Hypothalamus (tissue), 51 donors: ENCODE results near the gene GMFB.
"Not testable (repeated sequence)": the region's sequence is repeated elsewhere in the genome, so short reads cannot be mapped to it uniquely, and the experiment has no call there.

Experiments
- DNase-seq, 51 donors: peaks; one replicate each; lab custom pipeline; 2025; lab: John Stamatoyannopoulos, UW

The GMFB gene

GRCh38 chr14:54462048-54462447, 26.7 kb downstream of the GMFB start:
- DNase-seq = no peak

- DNase-seq = no peak
These were observed 29.7 kb downstream of the GMFB start for GRCh38 chr14:54459106-54459505.

GRCh38 chr14:54458536-54458935, 30.2 kb downstream of the GMFB start:
- DNase-seq = not testable (repeated sequence)

GRCh38 chr14:54457609-54457996, 31.2 kb downstream of the GMFB start:
- DNase-seq = no peak

GRCh38 chr14:54456820-54457608, 31.8 kb downstream of the GMFB start:
- not testable (repeated sequence) for DNase-seq

- no peak for DNase-seq
These were observed 33.4 kb downstream of the GMFB start for GRCh38 chr14:54455363-54455762.

GRCh38 chr14:54453990-54454389, 34.8 kb downstream of the GMFB start:
- DNase-seq = not testable (repeated sequence)

GRCh38 chr14:54453252-54453651, 35.5 kb downstream of the GMFB start:
- DNase-seq = no peak

- DNase-seq = no peak
These were observed 36.8 kb downstream of the GMFB start for GRCh38 chr14:54451961-54452360.

GRCh38 chr14:54451121-54451601, 37.6 kb downstream of the GMFB start:
- DNase-seq = no peak

GRCh38 chr14:54450535-54450934, 38.2 kb downstream of the GMFB start:
- no peak for DNase-seq

GRCh38 chr14:54447231-54447692, 41.5 kb downstream of the GMFB start:
- DNase-seq = no peak

GRCh38 chr14:54446161-54446693, 42.6 kb downstream of the GMFB start:
- DNase-seq = peak in 8 of 51 donors; percentile 1 to 43 (median 12)

GRCh38 chr14:54444681-54445080, 44.1 kb downstream of the GMFB start:
- no peak for DNase-seq

GRCh38 chr14:54443981-54444380, 44.8 kb downstream of the GMFB start:
- no peak for DNase-seq

GRCh38 chr14:54442961-54443360, 45.8 kb downstream of the GMFB start:
- DNase-seq = not testable (repeated sequence)

GRCh38 chr14:54440873-54441868, 47.6 kb downstream of the GMFB start, which contains the start of gene CNIH1:
TSS of gene CNIH1 (minus strand) at chr14:54441374. CDS start at chr14:54441327, 47 bp downstream.
- DNase-seq = peak; percentile 45 to 94 (median 84)

- no peak for DNase-seq
These were observed 48.3 kb downstream of the GMFB start for GRCh38 chr14:54440476-54440872.

- DNase-seq = no peak
These were observed 48.7 kb downstream of the GMFB start for GRCh38 chr14:54440037-54440436.

GRCh38 chr14:54438703-54439102, 50.1 kb downstream of the GMFB start:
- no peak for DNase-seq

- not testable (repeated sequence) for DNase-seq
These were observed 50.8 kb downstream of the GMFB start for GRCh38 chr14:54437954-54438353.
